HEK293T (cell line): ENCODE measurements around the gene DHRS3.

Experiments used
- ARNT ChIP-seq: fragments of 450-650 bp; IDR thresholded peaks from 2 replicates; pipeline ENCODE4 v1.6.1; 2017; ENCODE audit warnings: mild to moderate bottlenecking
- BHLHE40 ChIP-seq: fragments of 450-650 bp; IDR thresholded peaks from 2 replicates; pipeline ENCODE4 v1.6.1; 2016; ENCODE audit warnings: mild to moderate bottlenecking, moderate library complexity, borderline replicate concordance
- CTBP1 ChIP-seq: fragments of 450-650 bp; IDR thresholded peaks from 2 replicates; pipeline ENCODE4 v1.6.1; 2016; ENCODE audit warnings: borderline replicate concordance
- ELF4 ChIP-seq: fragments of 450-650 bp; IDR thresholded peaks from 2 replicates; pipeline ENCODE4 v1.6.1; 2017; ENCODE audit warnings: antibody characterized with exemption
- FOXA1 ChIP-seq: fragments of 450-650 bp; IDR thresholded peaks from 2 replicates; pipeline ENCODE4 v1.6.1; 2016; ENCODE audit warnings: mild to moderate bottlenecking
- FOXK2 ChIP-seq: fragments of 450-650 bp; IDR thresholded peaks from 2 replicates; pipeline ENCODE4 v1.6.1; 2016; ENCODE audit warnings: mild to moderate bottlenecking
- FOXM1 ChIP-seq: fragments of 450-650 bp; IDR thresholded peaks from 2 replicates; pipeline ENCODE4 v1.6.1; 2017; ENCODE audit warnings: mild to moderate bottlenecking, borderline replicate concordance
- L3MBTL2 ChIP-seq: fragments of 450-650 bp; conservative IDR thresholded peaks from 2 replicates; pipeline ENCODE4 v1.6.1; 2016; ENCODE audit warnings: mild to moderate bottlenecking
- LEF1 ChIP-seq: fragments of 450-650 bp; IDR thresholded peaks from 2 replicates; pipeline ENCODE4 v1.6.1; 2017; ENCODE audit warnings: mild to moderate bottlenecking, borderline replicate concordance
- NFRKB ChIP-seq: fragments of 450-650 bp; IDR thresholded peaks from 2 replicates; pipeline ENCODE4 v1.6.1; 2016; ENCODE audit warnings: mild to moderate bottlenecking, moderate library complexity
- SP1 ChIP-seq: fragments of 450-650 bp; IDR thresholded peaks from 2 replicates; pipeline ENCODE4 v1.6.1; 2017
- SUZ12 ChIP-seq: fragments of 450-650 bp; IDR thresholded peaks from 2 replicates; pipeline ENCODE4 v1.6.1; 2016; ENCODE audit warnings: mild to moderate bottlenecking
- TARDBP ChIP-seq: fragments of 450-650 bp; IDR thresholded peaks from 2 replicates; pipeline ENCODE4 v1.6.1; 2016
- ZNF384 ChIP-seq: fragments of 450-650 bp; IDR thresholded peaks from 2 replicates; pipeline ENCODE4 v1.6.1; 2016

DNA sequence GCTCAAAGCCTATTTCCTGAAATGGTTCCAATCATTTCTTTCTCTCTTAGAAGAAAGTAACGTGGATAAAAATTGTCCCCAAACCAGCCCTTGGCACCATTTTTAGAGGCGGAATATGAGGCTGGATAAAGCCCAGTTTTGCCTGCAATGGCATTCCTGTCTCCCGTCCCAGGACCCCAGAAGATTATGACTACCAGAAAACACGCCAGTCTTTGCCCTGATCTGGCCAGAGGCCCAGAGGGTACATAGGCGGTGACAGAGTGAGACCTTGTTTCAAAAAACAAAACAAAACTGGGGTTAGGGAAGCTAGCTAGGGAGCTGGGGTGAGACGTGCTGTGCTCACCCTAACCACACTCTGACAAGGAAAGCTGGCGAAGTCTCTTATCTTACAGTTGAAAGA, 25.8 kb upstream of the DHRS3 start, which contains the start of gene AADACL4:
- TF ChIP-seq SUZ12 (no peak), FOXK2 (no peak), CTBP1 (no peak), BHLHE40 (no peak), TARDBP (no peak), FOXM1 (no peak), ELF4 (no peak), SP1 (no peak), FOXA1 (no peak), ARNT (no peak), LEF1 (no peak), NFRKB (no peak), ZNF384 (no peak), L3MBTL2 (no peak)
